ENCODE measurements around the gene ANK3.

The ANK3 gene

GRCh38 chr10:60425392-60426110 is 35.9 kb upstream of the ANK3 start:
- Histone ChIP-seq H3K36me3 (no peaks in the 10 kb centered on the region), H3K9me3 (ENCODE audit: severe bottlenecking) (no peaks in the 10 kb centered on the region), H3K4me3 (ENCODE audit: low read depth, low read length) (no peak overlapping the region), H3K27me3 (ENCODE audit: insufficient read depth, low read depth, severe bottlenecking) (no peaks in the 10 kb centered on the region), H3K27ac (no peak overlapping the region)
- DNase-seq = peak; percentile 15
- TF ChIP-seq, protein P1, sequence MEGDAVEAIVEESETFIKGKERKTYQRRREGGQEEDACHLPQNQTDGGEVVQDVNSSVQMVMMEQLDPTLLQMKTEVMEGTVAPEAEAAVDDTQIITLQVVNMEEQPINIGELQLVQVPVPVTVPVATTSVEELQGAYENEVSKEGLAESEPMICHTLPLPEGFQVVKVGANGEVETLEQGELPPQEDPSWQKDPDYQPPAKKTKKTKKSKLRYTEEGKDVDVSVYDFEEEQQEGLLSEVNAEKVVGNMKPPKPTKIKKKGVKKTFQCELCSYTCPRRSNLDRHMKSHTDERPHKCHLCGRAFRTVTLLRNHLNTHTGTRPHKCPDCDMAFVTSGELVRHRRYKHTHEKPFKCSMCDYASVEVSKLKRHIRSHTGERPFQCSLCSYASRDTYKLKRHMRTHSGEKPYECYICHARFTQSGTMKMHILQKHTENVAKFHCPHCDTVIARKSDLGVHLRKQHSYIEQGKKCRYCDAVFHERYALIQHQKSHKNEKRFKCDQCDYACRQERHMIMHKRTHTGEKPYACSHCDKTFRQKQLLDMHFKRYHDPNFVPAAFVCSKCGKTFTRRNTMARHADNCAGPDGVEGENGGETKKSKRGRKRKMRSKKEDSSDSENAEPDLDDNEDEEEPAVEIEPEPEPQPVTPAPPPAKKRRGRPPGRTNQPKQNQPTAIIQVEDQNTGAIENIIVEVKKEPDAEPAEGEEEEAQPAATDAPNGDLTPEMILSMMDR (IDR thresholded peaks at IDR 0.05; ENCODE audit: low read depth, low read length) = no peak

- Histone ChIP-seq H3K9me3 (ENCODE audit: severe bottlenecking) (no peaks in the 10 kb centered on the region), H3K36me3 (no peaks in the 10 kb centered on the region), H3K27ac (no peak overlapping the region), H3K27me3 (ENCODE audit: insufficient read depth, low read depth, severe bottlenecking) (no peaks in the 10 kb centered on the region), H3K4me3 (ENCODE audit: low read depth, low read length) (no peak overlapping the region)
- TF ChIP-seq, protein P1 (IDR thresholded peaks at IDR 0.05; ENCODE audit: low read depth, low read length) = no peak
- no peak for DNase-seq
Observed at GRCh38 chr10:60424971-60425370, 35.3 kb upstream of the ANK3 start.

DNA sequence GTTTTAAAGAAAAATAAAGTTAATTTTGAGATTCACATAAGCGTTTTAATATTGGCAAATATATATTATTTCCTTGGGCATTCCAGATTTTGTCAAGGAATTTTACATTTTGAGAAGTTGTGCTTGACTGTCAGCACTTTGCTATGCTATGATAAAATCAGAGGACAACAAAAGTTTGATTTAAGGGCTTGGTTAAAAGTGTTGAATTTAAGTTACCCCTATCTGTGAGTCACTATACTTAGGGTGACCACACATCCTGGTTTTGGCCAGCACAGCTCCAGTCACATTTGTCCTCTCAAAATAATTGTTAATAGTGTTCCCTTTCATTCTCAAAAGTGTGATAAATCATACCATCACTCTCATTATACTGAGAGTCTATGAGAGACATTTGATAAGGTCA is 34.2 kb upstream of the ANK3 start:
- H3K27ac ChIP-seq = no peak overlapping the region
- H3K9me3 ChIP-seq (ENCODE audit: severe bottlenecking) = no peaks in the 10 kb centered on the region
- no peaks in the 10 kb centered on the region for H3K27me3 ChIP-seq (ENCODE audit: insufficient read depth, low read depth, severe bottlenecking)
- TF ChIP-seq, protein P1 (IDR thresholded peaks at IDR 0.05; ENCODE audit: low read depth, low read length) = no peak
- H3K36me3 ChIP-seq = no peaks in the 10 kb centered on the region
- DNase-seq = no peak
- H3K4me3 ChIP-seq (ENCODE audit: low read depth, low read length) = no peak overlapping the region

- no peak overlapping the region for H3K27ac ChIP-seq
- DNase-seq = no peak
Observed at GRCh38 chr10:60422809-60423208, 33.1 kb upstream of the ANK3 start.

GRCh38 chr10:60420991-60421894 is 31.6 kb upstream of the ANK3 start:
- TF ChIP-seq, protein P1 (IDR thresholded peaks at IDR 0.05; ENCODE audit: low read depth, low read length) = no peak
- H3K27me3 ChIP-seq (ENCODE audit: insufficient read depth, low read depth, severe bottlenecking) = no peaks in the 10 kb centered on the region
- no peak for DNase-seq
- H3K9me3 ChIP-seq (ENCODE audit: severe bottlenecking) = no peaks in the 10 kb centered on the region
- H3K4me3 ChIP-seq (ENCODE audit: low read depth, low read length) = no peak overlapping the region
- H3K36me3 ChIP-seq = no peaks in the 10 kb centered on the region
- no peak overlapping the region for H3K27ac ChIP-seq

More at GRCh38 chr10:60422809-60423208, 33.1 kb upstream of the ANK3 start:
- no peaks in the 10 kb centered on the region for H3K9me3 ChIP-seq (ENCODE audit: severe bottlenecking)
- H3K4me3 ChIP-seq (ENCODE audit: low read depth, low read length) = no peak overlapping the region
- H3K27me3 ChIP-seq (ENCODE audit: insufficient read depth, low read depth, severe bottlenecking) = no peaks in the 10 kb centered on the region
- no peaks in the 10 kb centered on the region for H3K36me3 ChIP-seq
- TF ChIP-seq, protein P1 (IDR thresholded peaks at IDR 0.05; ENCODE audit: low read depth, low read length) = no peak

Measured in WERI-Rb-1 (cell line).